HEK293T (cell line): ENCODE measurements around the gene ARHGAP5.

Source experiments
- ARNT ChIP-seq: fragments of 450-650 bp; IDR thresholded peaks from 2 replicates; pipeline ENCODE4 v1.6.1; 2017; ENCODE audit warnings: mild to moderate bottlenecking
- BHLHE40 ChIP-seq: fragments of 450-650 bp; IDR thresholded peaks from 2 replicates; pipeline ENCODE4 v1.6.1; 2016; ENCODE audit warnings: mild to moderate bottlenecking, moderate library complexity, borderline replicate concordance
- CTBP1 ChIP-seq: fragments of 450-650 bp; IDR thresholded peaks from 2 replicates; pipeline ENCODE4 v1.6.1; 2016; ENCODE audit warnings: borderline replicate concordance
- ELF4 ChIP-seq: fragments of 450-650 bp; IDR thresholded peaks from 2 replicates; pipeline ENCODE4 v1.6.1; 2017; ENCODE audit warnings: antibody characterized with exemption
- FOXA1 ChIP-seq: fragments of 450-650 bp; IDR thresholded peaks from 2 replicates; pipeline ENCODE4 v1.6.1; 2016; ENCODE audit warnings: mild to moderate bottlenecking
- FOXK2 ChIP-seq: fragments of 450-650 bp; IDR thresholded peaks from 2 replicates; pipeline ENCODE4 v1.6.1; 2016; ENCODE audit warnings: mild to moderate bottlenecking
- FOXM1 ChIP-seq: fragments of 450-650 bp; IDR thresholded peaks from 2 replicates; pipeline ENCODE4 v1.6.1; 2017; ENCODE audit warnings: mild to moderate bottlenecking, borderline replicate concordance
- L3MBTL2 ChIP-seq: fragments of 450-650 bp; conservative IDR thresholded peaks from 2 replicates; pipeline ENCODE4 v1.6.1; 2016; ENCODE audit warnings: mild to moderate bottlenecking
- LEF1 ChIP-seq: fragments of 450-650 bp; IDR thresholded peaks from 2 replicates; pipeline ENCODE4 v1.6.1; 2017; ENCODE audit warnings: mild to moderate bottlenecking, borderline replicate concordance
- NFRKB ChIP-seq: fragments of 450-650 bp; IDR thresholded peaks from 2 replicates; pipeline ENCODE4 v1.6.1; 2016; ENCODE audit warnings: mild to moderate bottlenecking, moderate library complexity
- SP1 ChIP-seq: fragments of 450-650 bp; IDR thresholded peaks from 2 replicates; pipeline ENCODE4 v1.6.1; 2017
- SUZ12 ChIP-seq: fragments of 450-650 bp; IDR thresholded peaks from 2 replicates; pipeline ENCODE4 v1.6.1; 2016; ENCODE audit warnings: mild to moderate bottlenecking
- TARDBP ChIP-seq: fragments of 450-650 bp; IDR thresholded peaks from 2 replicates; pipeline ENCODE4 v1.6.1; 2016
- ZNF384 ChIP-seq: fragments of 450-650 bp; IDR thresholded peaks from 2 replicates; pipeline ENCODE4 v1.6.1; 2016

DNA sequence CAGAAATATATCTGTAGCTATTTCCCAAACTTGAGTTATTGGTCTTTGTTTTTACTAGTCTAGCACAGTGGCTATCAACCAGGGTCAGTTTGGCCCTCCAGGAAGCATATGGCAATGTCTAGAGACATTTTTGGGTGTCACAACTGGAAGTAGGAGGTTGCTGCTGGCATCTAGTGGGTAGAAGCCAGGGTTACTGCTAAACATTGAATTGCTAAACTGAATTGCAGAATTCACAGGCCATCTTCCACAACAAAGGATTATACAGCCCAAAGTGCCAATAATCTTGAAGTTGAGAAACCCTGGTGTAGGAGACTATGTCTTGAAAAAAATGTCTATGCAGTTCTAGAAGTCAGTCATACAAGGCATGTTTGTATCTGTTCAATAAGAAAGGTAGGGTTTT lies 27.7 kb downstream of the ARHGAP5 start:
- TF ChIP-seq FOXA1 (no peak), FOXM1 (no peak), SP1 (no peak), BHLHE40 (no peak), ELF4 (no peak), SUZ12 (no peak), ARNT (no peak), CTBP1 (no peak), ZNF384 (no peak), TARDBP (no peak), FOXK2 (no peak), LEF1 (no peak), L3MBTL2 (no peak), NFRKB (no peak)
